ENCODE results near the gene ATP6V1G3.

- TF ChIP-seq MXI1 (IDR thresholded peaks at IDR 0.05; ENCODE audit: borderline replicate concordance, low read depth, low read length), result no peak
- TF ChIP-seq CTCF (conservative IDR thresholded peaks at IDR 0.05; ENCODE audit: low read depth, low read length), result no peak
- no peak for TF ChIP-seq SMC3 (IDR thresholded peaks at IDR 0.05; ENCODE audit: low read depth, low read length)
- TF ChIP-seq POLR2A (IDR thresholded peaks at IDR 0.05; ENCODE audit: low read depth, low read length), result no peak
Observed at GRCh38 chr1:198564716-198565115, 24.2 kb upstream of the ATP6V1G3 start.

Measured in IMR-90 (cell line).